Spleen (tissue), 11 donors: ENCODE measurements around the gene IGFBP6. TPM values are rescaled to one million over a fixed set of nuclear protein-coding genes. Genes with fewer than 3 reads are reported as not detected.

ENCODE experiments used
- DNase-seq: peaks from one replicate; pipeline ENCODE4 v3.0.0-alpha.2; 2020
- H3K27ac ChIP-seq, 8 donors: fragments of 200-600 bp; sonication (generic) in 7 of 8; 1 replicate in 4 of 8; 2 replicates in 4 of 8; pipeline versions ENCODE4 v1.5.0 to v1.8.0; 2016 to 2021; ENCODE audit warnings: inconsistent platforms in 4 of 8, mild to moderate bottlenecking in 4 of 8, moderate library complexity in 1 of 8
- H3K27me3 ChIP-seq, 7 donors: fragments of 200-600 bp; sonication (generic) in 6 of 7; replicated peaks in 1 of 7; 1 replicate in 4 of 7; 2 replicates in 3 of 7; pipeline versions ENCODE4 v1.5.0 to v1.8.0; 2016 to 2021; ENCODE audit warnings: inconsistent platforms in 3 of 7, mild to moderate bottlenecking in 1 of 7
- H3K36me3 ChIP-seq, 6 donors: fragments of 200-600 bp; sonication (generic) in 5 of 6; 1 replicate in 4 of 6; 2 replicates in 2 of 6; pipeline versions ENCODE4 v1.5.0 to v1.8.0; 2016 to 2021; ENCODE audit warnings: inconsistent platforms in 2 of 6
- H3K4me1 ChIP-seq, 6 donors: fragments of 200-600 bp; sonication (generic) in 5 of 6; 1 replicate in 3 of 6; 2 replicates in 3 of 6; pipeline versions ENCODE4 v1.5.0 to v1.8.0; 2016 to 2021; ENCODE audit warnings: inconsistent platforms in 3 of 6
- H3K4me3 ChIP-seq, 8 donors: fragments of 200-600 bp; sonication (generic) in 7 of 8; 1 replicate in 4 of 8; 2 replicates in 4 of 8; pipeline versions ENCODE4 v1.5.0 to v1.8.0; 2016 to 2021; ENCODE audit warnings: inconsistent platforms in 4 of 8, mild to moderate bottlenecking in 4 of 8, moderate library complexity in 2 of 8
- H3K9me3 ChIP-seq, 8 donors: fragments of 200-600 bp; sonication (generic) in 7 of 8; 1 replicate in 4 of 8; 2 replicates in 4 of 8; pipeline versions ENCODE4 v1.5.0 to v1.8.0; 2016 to 2021; ENCODE audit warnings: inconsistent platforms in 4 of 8
- POLR2A ChIP-seq, 3 donors: fragments of 450-650 bp; IDR thresholded peaks; one replicate each; pipeline ENCODE4 v1.5.1; 2017; ENCODE audit warnings: antibody characterized with exemption in 3 of 3, mild to moderate bottlenecking in 1 of 3
- POLR2AphosphoS5 ChIP-seq, 3 donors: sonication (generic); formaldehyde crosslinking; IDR thresholded peaks; one replicate each; pipeline ENCODE4 v1.5.1; 2017; ENCODE audit warnings: antibody characterized with exemption in 3 of 3
- WGBS, 5 donors: extraction: QIAGEN DNeasy Blood & Tissue Kit in 3 of 5; methylation state at CpG; one replicate each; pipeline versions ENCODE4 v1.1.5 to v1.1.7; 2013 to 2018; 5-methylcytosine and 5-hydroxymethylcytosine counted together
- intact Hi-C: fragments of 100-400 bp; cut with DNase I; formaldehyde crosslinking; loops from one replicate; pipeline ENCODE4 v1.15.0; 2023; ENCODE audit warnings: low total_unique reads
- polyA plus RNA-seq, 3 donors: library from polyadenylated mRNA; stranded (reverse); fragments of 200-250 nt; gene quantifications; one replicate each; pipeline ENCODE4 v1.2.1, GENCODE V29; 2013
- total RNA-seq, 7 donors: library from RNA; depleted of rRNA in 3 of 7; stranded (reverse); fragments of >200 nt in 3 of 7; fragmentation: NEBNext Ultra II Directional in 4 of 7; extraction: Animal tissue kit (Norgen Biotek cat#: 25700) in 4 of 7; gene quantifications; one replicate each; pipeline versions ENCODE4 v1.1.0 to v1.2.1, GENCODE V29; 2016 to 2021
- TF ChIP-seq, protein P1 (sequence below), 11 experiments: fragments of 200-600 bp in 7 of 11; fragments of 450-650 bp in 4 of 11; sonication (generic) in 4 of 11; IDR thresholded peaks in 8 of 11; conservative IDR thresholded peaks in 3 of 11; 1 replicate in 7 of 11; 2 replicates in 4 of 11; pipeline versions ENCODE4 v1.4.0 to v1.8.0; 2016 to 2021; ENCODE audit warnings: antibody characterized with exemption in 11 of 11, inconsistent platforms in 4 of 11, mild to moderate bottlenecking in 1 of 11
- donor health status: healthy with polysubstance abuse.
- donor health status: DM: no; HTN: no; CAD: no; lungs with moderate emphysema.
- donor health status: DM: no; HTN: no; CAD: no.
- donor health status: Bipolar disorder and iron deficiency.
- donor health status: healthy.
- donor health status: DM: no; HTN: no; CAD: no.
- donor health status: DM: yes; HTN: yes; CAD: no.

The IGFBP6 gene
- total and polyA plus RNA-seq, 10 donors = 35.2 to 183 (median 80.0) TPM

GRCh38 chr12:53065975-53066931 is 31.2 kb upstream of the IGFBP6 start:
- Histone ChIP-seq H3K4me3 (no peak overlapping the region), H3K36me3 (peaks cover 0 to 100% (median 50%) of the 10 kb centered on the region in 6 donors), H3K4me1 (peaks cover 10 to 92% (median 55%) of the 10 kb centered on the region in 6 donors), H3K9me3 (no peaks in the 10 kb centered on the region), H3K27ac (peak overlapping the region in 7 of 8 donors; percentile 13 to 94 (median 45)), H3K27me3 (no peaks in the 10 kb centered on the region)
- TF ChIP-seq POLR2A (IDR thresholded peaks at IDR 0.05) (no peak), POLR2AphosphoS5 (IDR thresholded peaks at IDR 0.05) (peak; percentile 21 to 63 (median 54))
- TF ChIP-seq, protein P1, sequence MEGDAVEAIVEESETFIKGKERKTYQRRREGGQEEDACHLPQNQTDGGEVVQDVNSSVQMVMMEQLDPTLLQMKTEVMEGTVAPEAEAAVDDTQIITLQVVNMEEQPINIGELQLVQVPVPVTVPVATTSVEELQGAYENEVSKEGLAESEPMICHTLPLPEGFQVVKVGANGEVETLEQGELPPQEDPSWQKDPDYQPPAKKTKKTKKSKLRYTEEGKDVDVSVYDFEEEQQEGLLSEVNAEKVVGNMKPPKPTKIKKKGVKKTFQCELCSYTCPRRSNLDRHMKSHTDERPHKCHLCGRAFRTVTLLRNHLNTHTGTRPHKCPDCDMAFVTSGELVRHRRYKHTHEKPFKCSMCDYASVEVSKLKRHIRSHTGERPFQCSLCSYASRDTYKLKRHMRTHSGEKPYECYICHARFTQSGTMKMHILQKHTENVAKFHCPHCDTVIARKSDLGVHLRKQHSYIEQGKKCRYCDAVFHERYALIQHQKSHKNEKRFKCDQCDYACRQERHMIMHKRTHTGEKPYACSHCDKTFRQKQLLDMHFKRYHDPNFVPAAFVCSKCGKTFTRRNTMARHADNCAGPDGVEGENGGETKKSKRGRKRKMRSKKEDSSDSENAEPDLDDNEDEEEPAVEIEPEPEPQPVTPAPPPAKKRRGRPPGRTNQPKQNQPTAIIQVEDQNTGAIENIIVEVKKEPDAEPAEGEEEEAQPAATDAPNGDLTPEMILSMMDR (IDR thresholded peaks at IDR 0.05 in 8 of 11, conservative IDR thresholded peaks at IDR 0.05 in 3 of 11) = peak; percentile 77 to 94 (median 89)
- DNase-seq = peak; percentile 89
- 40 to 54% (median 43%) methylated on average over 24 of the region's 24 CpGs for WGBS, 5 donors
- intact Hi-C loops = no loop called here

- peak overlapping the region in 5 of 8 donors; percentile 36 to 94 (median 79) for H3K27ac ChIP-seq
- DNase-seq = no peak
- WGBS, 5 donors = 74 to 84% (median 80%) methylated on average over 7 of the region's 7 CpGs
- TF ChIP-seq, protein P1 (IDR thresholded peaks at IDR 0.05 in 8 of 11, conservative IDR thresholded peaks at IDR 0.05 in 3 of 11) = no peak
- TF ChIP-seq POLR2AphosphoS5 (IDR thresholded peaks at IDR 0.05) = peak in 1 of 3 donors; percentile 6
- TF ChIP-seq POLR2A (IDR thresholded peaks at IDR 0.05) = no peak
- H3K27me3 ChIP-seq = no peaks in the 10 kb centered on the region
- intact Hi-C loops = no loop called here
- H3K4me3 ChIP-seq = no peak overlapping the region
- no peaks in the 10 kb centered on the region for H3K9me3 ChIP-seq
- peaks cover 15 to 92% (median 61%) of the 10 kb centered on the region in 6 donors for H3K4me1 ChIP-seq
- H3K36me3 ChIP-seq = peaks cover 0 to 100% (median 46%) of the 10 kb centered on the region in 6 donors
Measured at GRCh38 chr12:53067074-53067992, 30.1 kb upstream of the IGFBP6 start.

DNA sequence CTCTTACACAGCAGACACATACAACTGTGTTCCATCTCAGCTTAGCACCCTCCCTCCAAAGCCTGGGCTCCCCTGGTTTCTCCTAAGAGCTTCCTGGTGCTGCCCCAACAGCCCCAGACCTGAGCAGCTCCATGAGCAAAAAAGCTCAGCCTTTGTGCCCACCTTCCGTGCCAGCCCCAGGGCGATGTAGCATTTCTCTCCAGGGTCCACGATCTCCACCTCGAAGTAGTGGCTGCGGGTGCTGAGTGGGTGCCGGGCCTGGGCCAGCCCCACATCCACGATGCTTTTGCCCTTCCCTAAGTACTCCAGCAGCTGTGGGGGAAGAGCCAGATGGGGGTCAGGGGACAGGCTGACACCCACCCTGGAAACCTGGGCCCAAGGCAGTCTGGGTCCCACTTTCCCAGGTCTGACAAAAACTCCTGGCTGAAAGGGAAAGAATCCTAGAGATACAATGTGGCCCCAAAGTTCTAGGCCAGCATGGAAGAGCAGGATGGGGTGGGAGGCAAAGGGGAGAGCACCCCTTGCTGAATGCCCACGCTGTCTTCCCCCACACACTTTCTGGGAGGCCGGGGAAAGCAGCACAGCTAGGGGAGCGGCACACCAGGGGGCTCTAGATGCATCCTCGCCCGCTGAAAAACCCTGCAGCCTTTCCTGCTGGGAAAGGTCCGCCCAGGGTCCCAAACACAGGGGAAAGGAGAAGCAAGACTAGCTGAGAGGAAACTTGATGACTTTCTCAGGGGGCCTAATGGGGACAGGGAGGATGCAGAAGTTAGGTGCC is 29.3 kb upstream of the IGFBP6 start:
- TF ChIP-seq POLR2AphosphoS5 (IDR thresholded peaks at IDR 0.05) = peak in 1 of 3 donors; percentile 61
- TF ChIP-seq POLR2A (IDR thresholded peaks at IDR 0.05) = no peak
- TF ChIP-seq, protein P1 (IDR thresholded peaks at IDR 0.05 in 8 of 11, conservative IDR thresholded peaks at IDR 0.05 in 3 of 11) = no peak
- no peak overlapping the region for H3K4me3 ChIP-seq
- intact Hi-C loops = loop anchor here (2.0 kb wide), 1 partner anchor 31 kb away; no protein-coding TSS in a partner anchor
- peaks cover 0 to 100% (median 45%) of the 10 kb centered on the region in 6 donors for H3K36me3 ChIP-seq
- no peaks in the 10 kb centered on the region for H3K9me3 ChIP-seq
- no peak for DNase-seq
- no peaks in the 10 kb centered on the region for H3K27me3 ChIP-seq
- WGBS, 5 donors = 83 to 93% (median 88%) methylated on average over 13 of the region's 13 CpGs
- peak overlapping the region in 6 of 8 donors; percentile 35 to 94 (median 74) for H3K27ac ChIP-seq
- peaks cover 22 to 94% (median 68%) of the 10 kb centered on the region in 6 donors for H3K4me1 ChIP-seq
